Peyer's patch (tissue), 4 donors: Measurements from ENCODE around the gene ZNF304. TPM values are rescaled to one million over a fixed set of nuclear protein-coding genes. Genes with fewer than 3 reads are reported as not detected.
A peak's percentile ranks its signal among the peaks of the same experiment; 100 is the strongest.

ENCODE experiments used
- DNase-seq, 3 donors: peaks; one replicate each; pipeline ENCODE4 v3.0.0-alpha.2; 2017 to 2019
- H3K27ac ChIP-seq, 4 donors: fragments of 200-600 bp; sonication (generic); one replicate each; pipeline ENCODE4 v1.5.1; 2016 to 2019
- H3K27me3 ChIP-seq, 2 donors: fragments of 200-600 bp; sonication (generic); one replicate each; pipeline ENCODE4 v1.5.1; 2019
- H3K36me3 ChIP-seq, 3 donors: fragments of 200-600 bp; sonication (generic); one replicate each; pipeline ENCODE4 v1.5.1; 2016 to 2019
- H3K4me1 ChIP-seq, 4 donors: fragments of 200-600 bp; sonication (generic); one replicate each; pipeline ENCODE4 v1.5.1; 2016 to 2019
- H3K4me3 ChIP-seq, 4 donors: fragments of 200-600 bp; sonication (generic); 1 replicate in 3 of 4; 2 replicates in 1 of 4; pipeline ENCODE4 v1.5.1; 2016 to 2019; ENCODE audit warnings: mild to moderate bottlenecking in 1 of 4
- H3K9me3 ChIP-seq, 4 donors: fragments of 200-600 bp; sonication (generic); one replicate each; pipeline ENCODE4 v1.5.1; 2016 to 2019; ENCODE audit warnings: mild to moderate bottlenecking in 1 of 4
- POLR2A ChIP-seq, 2 donors: fragments of 450-650 bp; IDR thresholded peaks; one replicate each; pipeline ENCODE4 v1.5.1; 2017; ENCODE audit warnings: antibody characterized with exemption in 2 of 2, mild to moderate bottlenecking in 2 of 2, moderate library complexity in 2 of 2
- total RNA-seq, 4 donors: library from RNA; depleted of rRNA; stranded (reverse); fragments of >200 nt; gene quantifications; one replicate each; pipeline ENCODE4 v1.1.0, GENCODE V29; 2016
- TF ChIP-seq, protein P1 (sequence below), 6 experiments: fragments of 450-650 bp in 4 of 6; fragments of 200-600 bp in 2 of 6; sonication (generic) in 1 of 6; IDR thresholded peaks; one replicate each; pipeline ENCODE4 v1.5.1; 2017 to 2019; ENCODE audit warnings: antibody characterized with exemption in 6 of 6, mild to moderate bottlenecking in 3 of 6, moderate library complexity in 1 of 6

Gene ZNF304
- total RNA-seq, 4 donors from 2014 or later, result 2.1 to 10.7 (median 3.7) TPM

- Histone ChIP-seq H3K9me3 (peaks cover 0 to 57% (median under 1%) of the 10 kb centered on the region in 4 donors), H3K27ac (no peak overlapping the region), H3K36me3 (peaks cover 0 to 55% (median 0%) of the 10 kb centered on the region in 3 donors), H3K4me3 (no peak overlapping the region), H3K27me3 (no peaks in the 10 kb centered on the region), H3K4me1 (peaks cover 0 to under 1% (median 0%) of the 10 kb centered on the region in 4 donors)
- no peak for DNase-seq
- TF ChIP-seq POLR2A (IDR thresholded peaks at IDR 0.05), result no peak
- TF ChIP-seq, protein P1, sequence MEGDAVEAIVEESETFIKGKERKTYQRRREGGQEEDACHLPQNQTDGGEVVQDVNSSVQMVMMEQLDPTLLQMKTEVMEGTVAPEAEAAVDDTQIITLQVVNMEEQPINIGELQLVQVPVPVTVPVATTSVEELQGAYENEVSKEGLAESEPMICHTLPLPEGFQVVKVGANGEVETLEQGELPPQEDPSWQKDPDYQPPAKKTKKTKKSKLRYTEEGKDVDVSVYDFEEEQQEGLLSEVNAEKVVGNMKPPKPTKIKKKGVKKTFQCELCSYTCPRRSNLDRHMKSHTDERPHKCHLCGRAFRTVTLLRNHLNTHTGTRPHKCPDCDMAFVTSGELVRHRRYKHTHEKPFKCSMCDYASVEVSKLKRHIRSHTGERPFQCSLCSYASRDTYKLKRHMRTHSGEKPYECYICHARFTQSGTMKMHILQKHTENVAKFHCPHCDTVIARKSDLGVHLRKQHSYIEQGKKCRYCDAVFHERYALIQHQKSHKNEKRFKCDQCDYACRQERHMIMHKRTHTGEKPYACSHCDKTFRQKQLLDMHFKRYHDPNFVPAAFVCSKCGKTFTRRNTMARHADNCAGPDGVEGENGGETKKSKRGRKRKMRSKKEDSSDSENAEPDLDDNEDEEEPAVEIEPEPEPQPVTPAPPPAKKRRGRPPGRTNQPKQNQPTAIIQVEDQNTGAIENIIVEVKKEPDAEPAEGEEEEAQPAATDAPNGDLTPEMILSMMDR (IDR thresholded peaks at IDR 0.05), result no peak
These were observed 6.3 kb downstream of the ZNF304 start for GRCh38 chr19:57357406-57357805.

- no peak overlapping the region for H3K4me3 ChIP-seq
- peaks cover 0 to 52% (median 2%) of the 10 kb centered on the region in 4 donors for H3K9me3 ChIP-seq
- no peak overlapping the region for H3K27ac ChIP-seq
- no peak for DNase-seq
- H3K27me3 ChIP-seq, result no peaks in the 10 kb centered on the region
- peaks cover 0 to 41% (median 0%) of the 10 kb centered on the region in 3 donors for H3K36me3 ChIP-seq
- H3K4me1 ChIP-seq, result peaks cover 0 to 7% (median 0%) of the 10 kb centered on the region in 4 donors
- TF ChIP-seq POLR2A (IDR thresholded peaks at IDR 0.05), result no peak
- TF ChIP-seq, protein P1 (IDR thresholded peaks at IDR 0.05), result no peak
These were observed 8.2 kb downstream of the ZNF304 start for GRCh38 chr19:57359300-57359699.

DNA sequence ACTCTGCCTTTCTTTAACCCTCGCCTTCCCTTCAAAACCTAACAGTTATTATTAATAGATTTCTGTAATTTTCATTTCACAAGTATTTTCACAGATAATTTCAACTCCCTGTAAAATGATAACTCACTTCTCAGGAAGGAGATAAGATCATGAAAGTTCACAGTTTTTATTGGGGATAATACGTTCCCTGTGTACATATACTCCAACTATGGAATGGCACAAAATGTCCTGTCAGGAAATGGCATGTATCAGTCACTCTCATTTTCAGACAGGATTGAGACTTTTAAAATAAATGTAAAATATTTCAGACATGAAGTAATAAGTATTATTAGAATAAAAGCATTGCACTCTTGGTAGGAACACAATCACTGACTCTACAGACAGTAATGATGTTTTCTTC lies 11.3 kb downstream of the ZNF304 start:
- Histone ChIP-seq H3K27me3 (no peaks in the 10 kb centered on the region), H3K27ac (peak overlapping the region in 3 of 4 donors; percentile 92 to 96 (median 92)), H3K36me3 (peaks cover 0 to 10% (median 0%) of the 10 kb centered on the region in 3 donors), H3K9me3 (peaks cover 0 to 30% (median 2%) of the 10 kb centered on the region in 4 donors), H3K4me1 (peaks cover 0 to 10% (median 0%) of the 10 kb centered on the region in 4 donors), H3K4me3 (peak overlapping the region in 1 of 4 donors; percentile 92)
- no peak for DNase-seq
- TF ChIP-seq POLR2A (IDR thresholded peaks at IDR 0.05), result no peak
- TF ChIP-seq, protein P1 (IDR thresholded peaks at IDR 0.05), result no peak

GRCh38 chr19:57362997-57363687 lies 12.1 kb downstream of the ZNF304 start, which contains the start of the genes TRAPPC2B and ZNF547:
TRAPPC2B (plus strand) TSS chr19:57363551; CDS start chr19:57364834, 1,283 bp downstream.
ZNF547 (plus strand) TSS chr19:57363551; CDS start chr19:57368556, 5,005 bp downstream.
- TF ChIP-seq, protein P1 (IDR thresholded peaks at IDR 0.05), result no peak
- TF ChIP-seq POLR2A (IDR thresholded peaks at IDR 0.05), result peak in 1 of 2 donors; percentile 43
- Histone ChIP-seq H3K9me3 (peaks cover 0 to 23% (median 2%) of the 10 kb centered on the region in 4 donors), H3K4me3 (peak within 1 kb of the TSS; percentile 75 to 92 (median 82)), H3K27ac (peak within 1 kb of the TSS; percentile 82 to 96 (median 92)), H3K36me3 (peaks cover 0 to 3% (median 0%) of the 10 kb centered on the region in 3 donors), H3K4me1 (peaks cover 0 to 10% (median 0%) of the 10 kb centered on the region in 4 donors), H3K27me3 (no peaks in the 10 kb centered on the region)
- DNase-seq, result peak; percentile 99 to 100 (median 99)

DNA sequence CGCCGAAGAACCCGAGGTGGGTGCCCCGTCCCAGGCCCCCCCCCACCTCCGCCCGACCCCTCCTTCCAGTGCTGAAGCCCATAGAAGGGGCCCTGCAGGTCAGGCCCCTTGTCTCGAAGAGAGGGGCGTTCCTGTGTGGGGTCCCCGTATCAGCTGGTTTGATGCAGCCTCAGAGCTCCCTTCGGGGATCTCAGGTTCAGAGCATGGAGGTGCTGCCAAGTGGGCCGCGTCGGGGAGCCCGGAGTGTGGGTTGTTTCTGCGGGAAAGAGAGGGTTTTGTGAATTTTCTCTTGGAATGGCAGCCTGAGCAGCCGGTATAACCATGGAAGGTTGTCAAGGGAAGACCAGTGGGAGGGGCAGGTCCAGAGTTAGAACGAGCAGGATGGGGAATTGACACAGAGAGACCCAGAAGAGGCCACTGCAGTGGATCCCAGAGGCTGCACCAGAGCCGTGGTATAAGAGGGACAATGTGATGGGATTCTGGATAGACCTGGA lies 12.7 kb downstream of the ZNF304 start:
- Histone ChIP-seq H3K9me3 (peaks cover 0 to 17% (median 2%) of the 10 kb centered on the region in 4 donors), H3K4me3 (peak overlapping the region; percentile 75 to 92 (median 82)), H3K27ac (peak overlapping the region; percentile 82 to 96 (median 92)), H3K36me3 (no peaks in the 10 kb centered on the region), H3K4me1 (peaks cover 0 to 10% (median 0%) of the 10 kb centered on the region in 4 donors), H3K27me3 (no peaks in the 10 kb centered on the region)
- TF ChIP-seq POLR2A (IDR thresholded peaks at IDR 0.05), result no peak
- TF ChIP-seq, protein P1 (IDR thresholded peaks at IDR 0.05), result no peak
- peak in 1 of 3 donors; percentile 17 for DNase-seq
